Gastrocnemius medialis (tissue), 4 donors: ENCODE measurements around the gene TUB.

Experiments used
- CTCF ChIP-seq, 5 experiments: fragments of 450-650 bp in 3 of 5; fragments of 200-600 bp in 2 of 5; sonication (generic) in 2 of 5; IDR thresholded peaks in 4 of 5; conservative IDR thresholded peaks in 1 of 5; 1 replicate in 4 of 5; 2 replicates in 1 of 5; pipeline ENCODE4 v1.5.1; 2016 to 2019; ENCODE audit warnings: antibody characterized with exemption in 5 of 5, mild to moderate bottlenecking in 3 of 5, moderate library complexity in 3 of 5
- POLR2A ChIP-seq, 2 donors: fragments of 450-650 bp; IDR thresholded peaks; one replicate each; pipeline ENCODE4 v1.6.1; 2017; ENCODE audit warnings: antibody characterized with exemption in 2 of 2, mild to moderate bottlenecking in 2 of 2, moderate library complexity in 2 of 2

- no peak for TF ChIP-seq CTCF (IDR thresholded peaks at IDR 0.05 in 4 of 5, conservative IDR thresholded peaks at IDR 0.05 in 1 of 5)
- TF ChIP-seq POLR2A (IDR thresholded peaks at IDR 0.05) = no peak
Measured at GRCh38 chr11:8095371-8095770, 14.4 kb downstream of the TUB start.
